HG03354 (cell line): Measurements from ENCODE around the gene PDE8B.

Experiments used
- ATAC-seq: cut with Tn5 transposase; IDR thresholded peaks from one replicate; pipeline ENCODE4 v1.9.1; 2021; ENCODE audit warnings: mild to moderate bottlenecking; ENCODE audit not compliant: unreplicated experiment, poor library complexity, severe bottlenecking

PDE8B gene

DNA sequence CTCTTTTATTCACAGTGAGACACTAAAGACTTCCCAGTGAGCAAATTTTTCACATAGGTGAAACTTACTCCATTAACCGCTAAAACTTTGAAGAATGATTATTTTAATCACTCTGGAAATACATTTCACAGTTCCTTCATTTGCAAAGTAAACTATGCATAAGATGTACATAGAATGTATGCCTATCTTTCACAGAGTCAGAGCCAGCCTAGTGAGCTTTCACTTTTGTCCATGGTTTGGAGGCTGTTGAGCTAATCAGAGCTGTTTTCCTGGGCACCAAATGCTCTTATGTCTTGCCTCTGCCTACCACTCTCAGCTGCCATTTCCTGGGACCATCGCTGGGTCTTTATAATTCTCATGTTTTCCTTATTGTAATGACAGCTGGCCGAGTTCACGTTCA, 67.3 kb downstream of the PDE8B start:
- ATAC-seq: no peak

DNA sequence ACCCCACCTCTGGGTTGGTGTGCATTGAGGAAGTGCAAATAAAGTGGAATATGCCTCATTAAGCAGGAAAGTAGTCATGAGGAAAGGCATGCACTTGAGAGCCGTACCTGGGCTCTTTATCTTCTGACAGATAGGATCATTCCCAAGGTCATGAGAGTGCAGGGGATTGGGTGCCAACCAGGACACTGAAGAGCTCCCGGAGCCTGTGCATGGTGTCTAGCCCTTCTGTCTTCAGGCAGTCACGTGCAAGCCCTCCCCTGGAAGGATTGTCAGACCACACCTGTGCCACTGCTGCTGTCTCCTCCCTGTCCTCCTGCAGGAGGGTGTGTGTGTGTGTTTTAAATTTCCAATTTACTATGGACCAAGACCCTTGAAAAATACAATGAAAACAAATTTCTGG, 69.6 kb downstream of the PDE8B start:
- no peak for ATAC-seq

DNA sequence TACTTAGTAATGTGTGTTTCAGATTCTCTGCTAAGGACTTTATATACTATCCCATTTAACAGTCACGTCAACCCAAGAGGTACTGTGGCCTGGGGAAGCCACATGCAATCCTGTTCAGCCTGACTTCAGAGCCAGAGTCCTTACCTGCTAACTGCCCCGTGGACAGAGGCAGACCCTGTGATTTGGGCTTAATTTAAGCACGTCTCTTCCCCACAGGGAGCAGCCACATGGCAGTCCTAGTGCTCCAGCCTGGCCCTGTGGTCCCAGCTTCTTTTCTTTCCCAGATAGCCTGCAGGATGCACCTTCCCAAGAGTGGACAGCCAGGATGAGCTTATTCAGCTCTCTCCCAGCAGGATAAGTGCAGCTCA, 71.5 kb downstream of the PDE8B start:
- ATAC-seq: no peak

DNA sequence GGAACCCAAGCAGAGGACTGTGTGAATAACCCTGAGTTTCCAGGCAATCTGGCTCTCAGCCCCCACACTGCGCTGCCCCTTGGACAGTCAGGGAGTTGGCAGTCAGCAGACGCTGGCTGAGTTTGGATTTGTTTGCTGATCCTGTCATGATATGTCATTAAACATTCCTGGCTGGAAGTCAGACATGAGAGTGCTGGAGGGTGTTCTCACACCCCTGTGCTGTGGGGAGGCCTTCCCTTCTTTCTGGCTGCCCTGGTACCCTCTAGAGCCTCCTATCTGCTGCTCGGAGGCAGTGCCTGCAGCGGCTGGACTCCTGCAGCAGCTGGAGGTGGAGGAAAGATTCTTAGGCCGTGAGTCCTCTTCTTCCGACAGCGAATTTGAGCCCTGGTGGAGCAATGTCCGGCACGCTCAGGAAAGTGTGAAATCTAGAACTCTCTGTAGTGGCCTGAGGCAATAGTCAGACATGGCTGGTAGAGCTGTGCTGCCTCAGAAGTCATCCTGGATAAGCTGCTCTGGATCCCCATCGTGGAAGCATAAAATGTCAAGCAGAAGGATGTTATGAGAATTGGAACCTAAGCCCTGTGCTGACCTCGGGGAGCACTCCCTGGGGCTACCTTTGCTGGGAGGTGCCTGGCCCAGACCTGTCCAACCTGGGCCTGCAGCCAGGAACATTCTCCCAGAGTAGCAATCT, 72.0 kb downstream of the PDE8B start:
- no peak for ATAC-seq

DNA sequence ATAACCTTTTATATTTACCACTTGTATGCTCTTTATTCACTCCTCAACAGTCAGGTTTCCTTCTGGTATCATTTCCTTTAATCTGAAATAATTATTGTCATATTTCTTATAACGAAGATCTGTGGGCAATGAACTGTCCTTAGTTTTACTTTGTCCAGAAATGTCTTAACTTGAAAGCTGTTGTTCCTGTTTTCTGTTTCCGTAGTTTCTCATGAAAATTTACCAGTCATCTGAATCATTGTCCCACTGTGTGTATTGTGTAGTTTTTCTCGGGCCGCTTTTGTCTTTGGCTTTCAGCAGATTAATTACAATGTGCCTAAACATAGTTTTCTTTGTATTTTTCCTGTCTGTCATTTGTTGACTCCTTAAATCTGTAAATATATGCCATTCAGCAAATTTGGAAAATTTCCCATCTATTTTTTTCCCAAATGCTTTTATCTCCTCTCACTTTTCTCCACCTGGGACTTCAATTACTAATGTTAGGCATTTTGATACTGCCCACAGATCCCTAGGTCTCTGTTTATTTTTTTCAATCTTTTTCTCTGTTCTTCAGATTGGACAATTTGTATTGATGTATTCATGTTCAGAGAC, 74.9 kb downstream of the PDE8B start:
- no peak for ATAC-seq

DNA sequence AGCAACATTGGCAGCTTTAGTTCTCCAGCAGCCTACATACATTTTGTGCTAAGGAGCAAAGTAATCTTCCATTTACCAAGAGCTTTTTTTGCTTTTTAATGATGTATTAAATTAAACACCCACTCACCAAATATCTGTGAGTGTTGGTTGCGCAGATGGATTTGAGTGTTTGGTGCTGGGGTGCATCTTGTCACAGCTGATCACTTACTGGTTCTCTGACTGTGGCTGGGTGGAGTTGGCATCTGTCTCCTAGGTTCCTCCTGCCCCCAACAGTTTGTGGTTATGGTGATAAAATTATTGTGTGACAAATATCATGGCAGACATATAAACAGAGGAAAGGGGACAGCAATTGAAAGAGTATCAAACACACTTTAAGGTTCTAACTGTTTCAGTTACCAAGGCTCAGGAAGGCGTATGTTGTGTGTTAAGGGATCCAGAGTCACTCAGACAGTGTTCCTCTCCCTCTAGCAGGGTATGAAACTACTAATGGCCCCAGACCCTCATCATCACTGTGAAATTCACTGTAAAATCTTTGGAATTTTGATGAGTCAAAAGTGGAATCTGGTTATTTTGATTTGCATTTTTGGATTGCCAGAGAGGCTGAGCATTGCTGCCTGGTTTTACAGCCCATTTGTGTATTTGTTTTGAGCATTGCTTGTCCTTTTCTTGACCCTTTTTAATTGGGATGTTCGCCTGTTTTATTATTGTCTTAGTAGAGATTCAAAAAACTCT, 81.7 kb downstream of the PDE8B start:
- ATAC-seq: no peak

DNA sequence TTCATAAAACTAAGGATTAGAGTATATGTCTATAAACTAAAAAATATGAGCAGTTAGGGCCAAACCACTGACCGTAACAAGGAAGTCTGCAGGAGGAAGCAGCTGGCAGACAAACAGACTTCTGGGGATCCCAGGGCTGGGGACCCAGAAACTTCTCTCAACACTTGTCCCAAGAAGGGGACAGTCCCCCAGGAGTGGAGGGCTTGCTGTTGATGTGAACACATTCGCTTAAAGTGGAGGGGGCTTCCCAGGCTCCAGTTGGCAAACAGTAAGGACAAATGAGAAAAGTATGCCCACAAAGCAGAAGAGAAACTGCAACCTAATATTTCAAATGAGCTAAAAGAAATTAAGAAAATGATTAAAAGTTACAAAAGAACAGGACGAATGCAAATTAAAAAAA, 83.7 kb downstream of the PDE8B start:
- no peak for ATAC-seq

DNA sequence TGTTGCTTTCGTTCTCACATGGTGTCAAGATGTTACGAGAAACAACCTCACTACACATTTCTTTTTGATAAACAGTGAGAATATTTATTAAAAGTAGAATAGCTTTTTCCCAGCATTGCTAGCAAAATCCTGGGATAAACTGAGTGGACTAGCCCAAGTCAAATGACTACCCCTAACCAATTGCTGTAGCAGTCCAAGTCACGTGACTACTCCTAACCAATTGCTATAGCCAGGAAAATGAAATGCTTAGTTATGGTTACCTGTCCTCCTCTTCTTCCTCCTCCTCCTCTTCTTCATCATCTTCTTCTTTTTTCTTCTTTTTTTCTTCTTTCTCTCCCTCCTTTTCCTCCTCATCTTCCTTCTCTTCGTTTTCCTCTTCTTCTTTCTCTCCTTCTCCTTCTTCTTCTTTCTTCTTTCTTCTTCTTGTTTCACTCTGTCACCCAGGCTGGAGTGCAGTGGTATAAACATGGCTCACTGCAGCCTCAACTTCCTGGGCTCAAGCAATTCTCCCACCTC, 85.4 kb downstream of the PDE8B start:
- ATAC-seq: no peak

DNA sequence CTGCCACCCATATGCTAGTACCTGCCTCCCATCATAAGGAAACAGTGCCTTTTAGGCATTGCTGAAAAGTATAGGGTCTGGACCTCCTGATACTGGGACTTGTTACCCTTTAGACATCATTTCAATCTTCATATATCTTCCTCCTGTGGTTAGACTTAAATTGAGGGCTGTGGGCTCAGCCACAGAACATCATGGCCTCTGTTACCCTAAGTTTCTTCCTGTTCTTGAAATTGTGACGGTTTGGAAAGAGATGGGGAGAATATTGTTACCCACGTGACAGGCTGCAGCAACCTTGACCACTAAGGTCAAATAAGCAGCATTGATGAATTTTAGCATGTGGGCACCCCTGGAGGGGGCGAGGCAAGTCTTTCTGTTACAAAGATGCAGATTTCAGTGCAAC, 87.7 kb downstream of the PDE8B start:
- no peak for ATAC-seq

DNA sequence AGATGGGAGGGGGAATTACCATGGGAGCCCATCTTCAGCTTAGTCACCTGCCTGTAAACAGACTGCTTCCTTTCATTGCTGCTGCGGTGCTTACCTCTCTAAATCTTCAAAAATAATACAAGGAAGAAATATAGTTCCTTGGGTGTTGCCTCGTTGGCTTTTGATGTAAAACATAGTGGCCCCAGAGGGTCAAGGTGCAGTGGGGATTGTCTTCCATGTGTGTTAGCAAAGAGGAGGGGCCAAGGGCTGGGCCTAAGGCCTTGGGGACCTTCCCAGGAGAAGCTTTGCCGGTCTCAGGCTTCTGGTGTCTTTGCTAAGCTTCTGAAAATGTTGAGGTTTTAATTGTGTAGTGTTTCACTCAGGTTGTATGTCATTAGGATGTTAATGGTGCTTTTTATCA, 90.0 kb downstream of the PDE8B start:
- no peak for ATAC-seq

DNA sequence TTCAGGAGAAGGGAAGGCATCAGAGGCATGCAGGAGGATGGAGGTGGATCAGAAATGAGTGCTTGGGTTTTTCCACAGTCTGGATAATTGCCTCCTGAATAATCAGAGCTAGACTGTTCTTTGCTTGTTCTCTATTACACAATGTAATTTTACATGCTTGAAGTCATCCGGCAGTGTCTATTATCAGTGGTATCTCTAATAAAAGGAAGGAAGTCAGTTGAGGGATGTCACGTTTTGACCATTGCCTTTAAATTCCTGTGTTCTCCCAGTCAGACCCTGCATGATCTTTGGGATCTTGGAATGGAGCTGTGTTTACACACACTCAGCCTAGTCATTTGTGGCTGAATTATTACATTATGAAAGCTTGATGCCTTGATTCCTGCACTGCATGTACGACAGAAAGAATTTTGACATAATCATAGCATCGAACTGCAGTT, 91.0 kb downstream of the PDE8B start:
- ATAC-seq: no peak

DNA sequence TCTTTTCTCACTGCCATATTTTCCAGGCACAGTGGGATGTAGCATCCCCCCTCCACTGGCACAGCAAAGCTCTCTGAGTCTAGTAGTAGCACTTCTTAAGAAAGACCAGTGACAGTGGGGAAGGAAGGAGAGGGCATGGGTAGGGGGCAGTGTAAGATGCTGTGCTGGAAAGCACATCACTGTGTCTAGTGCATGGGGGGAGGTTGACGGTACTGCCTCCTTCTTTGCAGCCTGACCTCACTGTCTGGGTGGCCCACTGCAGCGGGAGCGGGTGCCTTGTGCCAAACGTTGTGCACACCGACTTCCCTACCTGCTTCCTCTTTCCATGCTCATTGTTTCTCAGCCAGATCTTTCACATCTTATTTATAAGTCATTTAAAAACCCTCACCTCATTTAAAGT, 91.8 kb downstream of the PDE8B start:
- no peak for ATAC-seq

DNA sequence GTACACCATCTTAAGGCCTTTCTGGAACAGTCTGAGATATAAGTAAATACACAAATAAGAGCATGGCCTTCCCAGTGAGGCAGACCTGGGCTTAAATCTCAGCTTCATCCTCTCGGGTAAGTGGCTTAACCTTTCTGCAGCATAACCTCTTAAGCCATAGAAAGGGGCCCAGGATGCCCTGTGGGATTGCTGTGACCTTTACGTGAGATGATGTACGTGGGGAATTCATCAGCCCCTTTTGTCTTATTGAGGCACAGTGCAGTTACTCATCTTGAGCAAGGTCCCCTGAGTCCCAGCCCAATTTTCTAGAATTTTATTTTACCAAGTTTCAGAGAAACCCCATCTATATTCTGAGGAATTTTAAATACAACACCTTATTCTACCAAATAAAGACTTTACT, 92.2 kb downstream of the PDE8B start:
- no peak for ATAC-seq

DNA sequence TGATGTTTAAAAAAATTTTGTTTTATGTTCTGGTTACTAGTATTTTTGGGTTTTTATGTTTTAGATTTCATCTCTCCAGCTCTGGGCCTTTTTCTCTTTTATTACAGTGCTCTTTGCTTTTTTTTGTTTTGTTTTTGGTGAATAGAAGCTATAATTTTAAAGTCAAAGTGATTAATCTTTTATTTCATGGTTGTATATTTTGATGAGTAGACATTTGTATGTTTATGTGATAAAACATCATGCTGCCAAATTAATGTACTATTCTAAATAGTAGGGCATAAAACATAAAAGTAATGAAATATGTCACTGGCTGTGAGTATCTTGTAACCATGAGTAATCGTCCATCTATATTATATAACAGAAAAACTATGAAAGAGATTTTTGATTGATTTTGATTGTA, 93.9 kb downstream of the PDE8B start:
- no peak for ATAC-seq

DNA sequence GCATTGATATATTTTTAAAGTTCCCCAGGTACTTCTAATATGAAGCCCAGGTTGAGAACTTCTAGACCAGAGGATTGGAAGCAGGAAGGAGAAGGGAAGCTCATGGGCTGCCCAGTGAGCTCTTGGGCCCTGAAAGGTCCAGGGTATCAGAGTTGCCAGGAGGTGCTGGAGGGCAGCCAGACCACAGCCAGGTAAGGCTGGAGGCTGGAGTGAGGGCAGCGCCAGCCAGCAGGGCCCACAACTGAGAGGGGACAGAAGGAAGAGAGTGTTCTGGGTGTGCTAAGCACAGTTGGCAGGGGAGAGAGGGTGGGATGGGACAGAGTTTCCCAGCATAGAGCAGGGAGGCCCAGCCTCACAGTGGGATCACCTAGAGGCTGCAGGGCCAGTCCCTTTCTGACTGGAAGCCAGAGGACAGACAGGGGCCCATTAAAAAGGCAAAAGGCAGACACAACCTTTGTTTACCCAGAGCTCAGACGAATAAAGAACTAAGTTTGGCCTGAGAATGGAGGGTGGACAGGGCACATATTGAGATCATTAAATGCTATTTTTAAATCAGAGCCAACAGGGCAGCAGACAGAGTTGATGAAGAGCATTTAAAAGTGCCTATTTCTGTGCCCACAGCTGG, 94.9 kb downstream of the PDE8B start:
- no peak for ATAC-seq

DNA sequence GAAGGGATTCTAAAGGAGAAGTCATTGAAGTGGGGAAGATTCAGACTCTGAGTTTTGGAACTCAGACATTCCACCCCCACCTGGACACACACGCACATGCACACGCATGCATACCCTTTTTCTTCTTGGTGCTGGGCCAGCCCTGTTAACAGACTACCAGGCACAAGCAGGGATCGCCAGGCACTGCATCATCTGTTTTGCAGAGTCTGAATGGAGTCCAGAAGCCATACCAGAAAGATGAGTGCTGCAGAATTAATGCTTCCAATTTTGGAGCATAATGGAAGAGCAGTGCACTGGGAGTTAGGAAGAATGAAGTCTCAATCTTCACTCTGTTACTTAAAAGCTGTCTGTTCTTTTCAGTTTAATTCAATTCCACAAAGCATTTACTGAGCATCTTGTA, 95.5 kb downstream of the PDE8B start:
- no peak for ATAC-seq

DNA sequence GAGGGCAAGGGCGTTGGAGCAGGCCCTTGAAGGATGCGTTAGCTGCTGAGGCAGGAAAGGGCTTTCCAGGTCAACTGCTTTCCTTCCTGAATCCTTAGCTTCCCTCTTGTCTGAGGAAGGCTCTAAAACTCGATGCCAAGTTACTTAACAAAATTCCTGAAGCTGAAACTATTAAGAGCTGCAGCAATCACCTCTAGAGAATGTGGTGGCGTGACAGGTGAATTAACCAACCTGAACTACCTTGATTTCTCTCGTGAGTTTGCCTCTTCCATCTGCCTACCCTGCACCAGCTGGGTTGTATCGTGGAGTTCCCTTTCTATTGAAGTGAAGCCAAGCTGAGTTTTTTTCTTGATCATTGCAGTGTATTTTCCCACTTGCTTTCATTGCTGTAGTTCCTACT, 96.1 kb downstream of the PDE8B start:
- no peak for ATAC-seq

DNA sequence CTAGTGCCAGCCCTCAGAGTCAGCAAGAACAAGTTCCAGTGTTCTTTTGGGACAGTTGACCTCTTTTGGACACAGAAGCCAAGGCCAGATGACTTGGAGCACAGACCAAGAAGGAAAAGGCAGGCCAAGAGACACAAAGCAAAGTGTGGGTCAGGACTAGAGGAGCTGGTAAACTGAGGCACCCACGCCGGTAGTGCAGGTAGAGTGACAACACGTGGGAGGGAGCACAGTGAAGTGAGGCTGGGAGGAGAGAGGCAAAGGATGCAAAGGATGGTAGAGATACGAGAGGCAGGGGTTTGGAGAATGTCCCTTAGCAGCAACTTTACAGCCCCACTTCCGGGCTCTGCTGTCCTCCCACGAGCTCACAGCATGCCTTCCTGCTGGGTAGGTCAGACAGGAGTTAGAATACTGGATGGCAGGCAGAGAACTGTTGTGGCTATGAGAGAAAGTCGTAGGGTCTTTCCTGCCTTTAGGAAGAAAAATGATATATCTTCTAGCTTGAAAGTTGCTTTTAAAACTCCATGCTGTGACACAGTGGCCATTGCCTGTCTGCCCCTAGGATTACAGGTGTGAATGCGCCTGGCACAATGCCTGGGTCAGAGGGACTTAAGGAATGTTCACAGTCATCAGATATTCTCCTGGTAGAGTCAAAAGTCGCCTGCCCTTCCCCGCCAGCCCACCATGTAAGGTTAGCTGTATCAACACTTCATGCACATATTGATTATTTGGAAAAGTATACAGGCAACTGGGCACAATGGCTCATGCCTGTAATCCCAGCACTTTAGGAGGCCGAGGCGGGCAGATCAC, 97.9 kb downstream of the PDE8B start:
- ATAC-seq: no peak

DNA sequence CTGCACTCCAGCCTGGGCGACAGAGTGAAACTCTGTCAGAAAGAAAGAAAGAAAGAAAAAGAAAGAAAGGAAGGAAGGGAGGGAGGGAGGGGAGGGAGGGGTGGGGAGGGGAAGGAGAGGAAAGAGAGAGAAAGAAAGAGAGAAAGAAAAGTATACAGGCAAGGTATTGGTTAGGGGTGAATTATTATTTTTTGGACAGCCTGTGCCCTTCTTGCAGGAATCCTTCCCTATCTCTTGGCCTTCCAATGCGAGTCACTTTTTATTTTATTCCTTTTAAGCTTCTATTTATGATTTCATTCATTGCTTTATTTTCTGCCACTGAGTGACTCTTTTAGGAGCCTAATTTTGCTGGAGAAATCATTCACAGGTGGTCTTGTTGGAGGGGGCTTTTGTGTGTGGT, 98.7 kb downstream of the PDE8B start:
- no peak for ATAC-seq
